HCT116 (cell line): ENCODE data around the gene CACNG3.

Experiments
- CBX3 ChIP-seq: IDR thresholded peaks from 2 replicates; pipeline ENCODE4 v1.6.1; 2012; ENCODE audit warnings: low read depth
- CTCF ChIP-seq, 3 experiments: fragments of 200-600 bp in 1 of 3; sonication (generic) in 1 of 3; IDR thresholded peaks in 2 of 3; conservative IDR thresholded peaks in 1 of 3; 2 replicates each; pipeline ENCODE4 v1.5.1; 2012 to 2017; ENCODE audit warnings: low read depth in 2 of 3, low read length in 2 of 3, antibody characterized with exemption in 1 of 3, borderline replicate concordance in 1 of 3, control low read depth in 1 of 3, mild to moderate bottlenecking in 1 of 3, mixed read lengths in 1 of 3, mixed run types in 1 of 3, moderate library complexity in 1 of 3; ENCODE audit not compliant: insufficient read depth in 1 of 3
- ELF1 ChIP-seq: IDR thresholded peaks from 2 replicates; pipeline ENCODE4 v1.6.1; 2012; ENCODE audit warnings: low read depth, borderline replicate concordance
- EZH2 ChIP-seq: fragments of 200-600 bp; sonication (generic); IDR thresholded peaks from 2 replicates; pipeline ENCODE4 v1.6.1; 2017; ENCODE audit warnings: antibody characterized with exemption, mixed run types
- JUND ChIP-seq: IDR thresholded peaks from 2 replicates; pipeline ENCODE4 v1.6.1; 2012
- POLR2A ChIP-seq: IDR thresholded peaks from 2 replicates; pipeline ENCODE4 v1.7.0; 2011; ENCODE audit warnings: borderline replicate concordance; ENCODE audit not compliant: insufficient read depth, insufficient read length; ENCODE audit errors: extremely low read depth
- POLR2AphosphoS5 ChIP-seq: IDR thresholded peaks from 2 replicates; pipeline ENCODE4 v1.6.1; 2011; ENCODE audit warnings: mild to moderate bottlenecking, low read depth, low read length, moderate library complexity
- SP1 ChIP-seq: IDR thresholded peaks from 2 replicates; pipeline ENCODE4 v1.6.1; 2012; ENCODE audit warnings: low read depth
- SRF ChIP-seq: IDR thresholded peaks from 2 replicates; pipeline ENCODE4 v1.6.1; 2012; ENCODE audit warnings: low read depth
- YY1 ChIP-seq: IDR thresholded peaks from 2 replicates; pipeline ENCODE4 v1.6.1; 2011; ENCODE audit warnings: low read length, low read depth, moderate library complexity, mild to moderate bottlenecking; ENCODE audit not compliant: insufficient replicate concordance; ENCODE audit errors: extremely low read depth
- ZBTB33 ChIP-seq: IDR thresholded peaks from 2 replicates; pipeline ENCODE4 v1.6.1; 2011; ENCODE audit warnings: mild to moderate bottlenecking, low read length, moderate library complexity; ENCODE audit not compliant: insufficient replicate concordance; ENCODE audit errors: extremely low read depth

- TF ChIP-seq SRF (no peak), YY1 (no peak), CTCF (IDR thresholded peaks at IDR 0.05 in 2 of 3, conservative IDR thresholded peaks at IDR 0.05 in 1 of 3; ENCODE audit: borderline replicate concordance in 1 of 3, insufficient read depth in 1 of 3, low read depth in 2 of 3, low read length in 2 of 3) (no peak), POLR2A (no peak), EZH2 (no peak), SP1 (no peak), POLR2AphosphoS5 (no peak), CBX3 (no peak), ZBTB33 (no peak), ELF1 (no peak), JUND (no peak)
Measured at GRCh38 chr16:24346734-24347133, 90.6 kb downstream of the CACNG3 start.
